IMR-90 (cell line): ENCODE results near the gene SH3RF3. TPM values are rescaled to one million over a fixed set of nuclear protein-coding genes. Genes with fewer than 3 reads are reported as not detected.

ENCODE experiments used
- ATAC-seq: fragments of 200-7000 bp; cut with Tn5 transposase; 2 replicates; pipeline ENCODE4 v1.9.1; 2020; ENCODE audit warnings: low read depth, mild to moderate bottlenecking, moderate library complexity
- BruUV-seq: library from RNA; stranded (reverse); fragments of 400-500 nt; replicated peaks from 2 replicates; lab custom pipeline; 2021; lab: Mats Ljungman, UMichigan
- CTCF ChIA-PET: fragments of 300-600 bp; formaldehyde crosslinking; extraction: SDS; loops from one replicate; lab custom pipeline; 2021; ENCODE audit warnings: antibody characterized with exemption; lab: Yijun Ruan, JAX
- POLR2A ChIA-PET: fragments of 300-600 bp; sonication (Branson Sonifier 250); formaldehyde crosslinking; loops from one replicate; lab custom pipeline; 2022; ENCODE audit warnings: antibody characterized with exemption; ENCODE audit not compliant: unreplicated experiment; lab: Charles Lee
- DNase-seq: peaks from one replicate; pipeline ENCODE4 v3.0.0; 2013
- H2AFZ ChIP-seq: replicated peaks from 2 replicates; pipeline ENCODE3; 2013; ENCODE audit warnings: low read length, mild to moderate bottlenecking; ENCODE audit not compliant: poor library complexity
- H2AK5ac ChIP-seq: 2 replicates; pipeline ENCODE4 v1.6.1; 2013; ENCODE audit warnings: low read depth, low read length, inconsistent platforms
- H2AK9ac ChIP-seq: replicated peaks from 2 replicates; pipeline ENCODE3; 2013; ENCODE audit warnings: mild to moderate bottlenecking, low read depth, low read length, moderate library complexity; ENCODE audit not compliant: poor library complexity
- H2BK120ac ChIP-seq: 2 replicates; pipeline ENCODE4 v1.6.1; 2013; ENCODE audit warnings: low read depth, low read length, inconsistent platforms
- H2BK15ac ChIP-seq: 3 replicates; pipeline ENCODE4 v1.6.1; 2013; ENCODE audit warnings: low read depth, low read length, inconsistent platforms
- H2BK20ac ChIP-seq: 2 replicates; pipeline ENCODE4 v1.6.1; 2013; ENCODE audit warnings: low read depth, mild to moderate bottlenecking, inconsistent platforms, low read length, moderate library complexity
- H2BK5ac ChIP-seq: 2 replicates; pipeline ENCODE4 v1.6.1; 2013; ENCODE audit warnings: mild to moderate bottlenecking, low read depth, low read length, inconsistent platforms; ENCODE audit not compliant: poor library complexity, severe bottlenecking
- H3K14ac ChIP-seq: replicated peaks from 2 replicates; pipeline ENCODE4 v1.6.1; 2013; ENCODE audit warnings: low read depth, low read length, inconsistent platforms
- H3K18ac ChIP-seq: 2 replicates; pipeline ENCODE4 v1.6.1; 2013; ENCODE audit warnings: low read depth, low read length, control low read depth
- H3K23ac ChIP-seq: 2 replicates; pipeline ENCODE4 v1.6.1; 2013; ENCODE audit warnings: low read depth, low read length, inconsistent platforms
- H3K27ac ChIP-seq: 2 replicates; pipeline ENCODE4 v1.5.1; 2013; ENCODE audit warnings: mild to moderate bottlenecking, control low read depth, low read length; ENCODE audit not compliant: insufficient read depth
- H3K27me3 ChIP-seq: 2 replicates; pipeline ENCODE4 v1.6.1; 2013; ENCODE audit warnings: low read length; ENCODE audit not compliant: control insufficient read depth, insufficient read depth
- H3K36me3 ChIP-seq: 2 replicates; pipeline ENCODE4 v1.6.1; 2013; ENCODE audit warnings: low read length, mixed read lengths; ENCODE audit not compliant: control insufficient read depth, insufficient read depth
- H3K4ac ChIP-seq: 2 replicates; pipeline ENCODE4 v1.6.1; 2013; ENCODE audit warnings: low read depth, low read length, inconsistent platforms
- H3K4me1 ChIP-seq: 2 replicates; pipeline ENCODE4 v1.6.1; 2013; ENCODE audit warnings: low read length, mixed read lengths; ENCODE audit not compliant: control insufficient read depth, insufficient read depth
- H3K4me2 ChIP-seq: 2 replicates; pipeline ENCODE4 v1.6.1; 2013; ENCODE audit warnings: low read depth, mild to moderate bottlenecking, control low read depth, low read length, moderate library complexity
- H3K4me3 ChIP-seq: 2 replicates; pipeline ENCODE4 v1.5.1; 2013; ENCODE audit warnings: low read depth, mild to moderate bottlenecking, control low read depth, low read length, moderate library complexity; ENCODE audit not compliant: insufficient read depth
- H3K56ac ChIP-seq: 2 replicates; pipeline ENCODE4 v1.6.1; 2013; ENCODE audit warnings: low read length, inconsistent platforms; ENCODE audit not compliant: insufficient read depth; ENCODE audit errors: extremely low read depth
- H3K79me1 ChIP-seq, 2 experiments: 2 replicates each; pipeline ENCODE4 v1.6.1; 2013; ENCODE audit warnings: low read length in 2 of 2, inconsistent platforms in 1 of 2, low read depth in 1 of 2
- H3K9ac ChIP-seq: 2 replicates; pipeline ENCODE4 v1.6.1; 2013; ENCODE audit warnings: low read depth, low read length, control low read depth
- H3K9me1 ChIP-seq: 2 replicates; pipeline ENCODE4 v1.6.1; 2013; ENCODE audit warnings: low read length, inconsistent platforms; ENCODE audit not compliant: insufficient read depth
- H3K9me3 ChIP-seq: 2 replicates; pipeline ENCODE4 v1.6.1; 2013; ENCODE audit warnings: low read length; ENCODE audit not compliant: control insufficient read depth, insufficient read depth
- H4K20me1 ChIP-seq: 2 replicates; pipeline ENCODE4 v1.6.1; 2013; ENCODE audit warnings: low read length, inconsistent platforms; ENCODE audit not compliant: insufficient read depth
- H4K5ac ChIP-seq: 2 replicates; pipeline ENCODE4 v1.6.1; 2013; ENCODE audit warnings: mild to moderate bottlenecking, low read depth, low read length, control low read depth
- H4K8ac ChIP-seq, 2 experiments: 2 replicates each; pipeline ENCODE4 v1.6.1; 2013; ENCODE audit warnings: low read depth in 2 of 2, low read length in 2 of 2, control low read depth in 1 of 2, inconsistent platforms in 1 of 2
- H4K91ac ChIP-seq: 2 replicates; pipeline ENCODE4 v1.6.1; 2013; ENCODE audit warnings: low read depth, low read length, inconsistent platforms; ENCODE audit not compliant: insufficient read depth
- CHD1 ChIP-seq: IDR thresholded peaks from 2 replicates; pipeline ENCODE4 v1.6.1; 2012; ENCODE audit warnings: low read depth, low read length, improper control_type of control experiment
- FOS ChIP-seq: fragments of 150-350 bp; IDR thresholded peaks from 2 replicates; pipeline ENCODE4 v1.6.1; 2016; ENCODE audit warnings: low read depth, low read length
- WGBS, 2 experiments: methylation state at CpG; one replicate each; pipeline versions ENCODE4 v1.1.5 to v1.1.7; 2013; ENCODE audit warnings: missing lambda C conversion rate in 2 of 2; ENCODE audit not compliant: insufficient read length in 1 of 2; ENCODE audit errors: extremely low coverage in 2 of 2; 5-methylcytosine and 5-hydroxymethylcytosine counted together
- dilution Hi-C: fragments of 300-500 bp; cut with HindIII; formaldehyde crosslinking; loops from one replicate; pipeline ENCODE4 v1.14.3; 2018; ENCODE audit warnings: low sequenced_read_pairs; ENCODE audit not compliant: unreplicated experiment
- in situ Hi-C: fragments of 300-500 bp; cut with MboI; formaldehyde crosslinking; loops from 3 replicates; pipeline ENCODE4 v1.14.3; 2019; ENCODE audit warnings: low sequenced_read_pairs, inconsistent platforms, mixed read lengths
- intact Hi-C: fragments of 100-400 bp; cut with micrococcal nuclease; formaldehyde crosslinking; loops from 2 replicates; pipeline ENCODE4 v1.10.0; 2022
- polyA plus RNA-seq, 3 experiments: library from polyadenylated mRNA; depleted of rRNA; stranded (reverse); fragments of >200 nt; gene quantifications; 2 replicates each; pipeline ENCODE4 v1.2.3, GENCODE V29; 2012; ENCODE audit warnings: low replicate concordance in 1 of 3
- total RNA-seq: library from RNA; depleted of rRNA; stranded (reverse); fragments of >200 nt; gene quantifications from 2 replicates; pipeline ENCODE4 v1.2.3, GENCODE V29; 2012

SH3RF3 gene
- total and polyA plus RNA-seq, 2 of the 4 experiments (the other 2 are of a cell fraction), result 3.4 to 5.3 TPM

GRCh38 chr2:109519513-109519912, 390.5 kb downstream of the SH3RF3 start:
- in situ Hi-C loops (no loop called here), dilution Hi-C loops (no loop called here), intact Hi-C loops (loop anchor here (10.0 kb wide), 1 partner anchor 55 kb away; no protein-coding TSS in a partner anchor)
- Histone ChIP-seq H4K5ac (no peak overlapping the region), H2BK5ac (no peak overlapping the region), H3K4me2 (no peak overlapping the region), H3K9me3 (no peaks in the 10 kb centered on the region), H3K4ac (no peak overlapping the region), H3K27me3 (peaks cover 14% of the 10 kb centered on the region; the same call in 1 of the 2 replicates), H3K27ac (no peak overlapping the region), H3K23ac (no peak overlapping the region), H3K18ac (no peak overlapping the region), H2BK20ac (no peak overlapping the region), H3K4me1 (peaks cover 1% of the 10 kb centered on the region), H3K4me3 (no peak overlapping the region), H2AK5ac (no peak overlapping the region), H2AK9ac (no peak overlapping the region), H3K79me1 (no peaks in the 10 kb centered on the region), H3K9ac (no peak overlapping the region), H4K20me1 (no peaks in the 10 kb centered on the region), H4K8ac (no peak overlapping the region), H3K9me1 (0 out of 2 replicates have a peak, but pooled peaks cover 4% of the 10 kb centered on the region), H2AFZ (no peak overlapping the region), H2BK15ac (no peak overlapping the region), H4K91ac (no peak overlapping the region), H3K14ac (no peak overlapping the region; the same call in 1 of the 2 replicates), H3K36me3 (no peaks in the 10 kb centered on the region), H2BK120ac (no peak overlapping the region), H3K56ac (no peak overlapping the region)
- DNase-seq, result no peak
- ATAC-seq, result no peak
- BruUV-seq, result no TSS peak
- WGBS, 2 experiments, result 100% methylated on average over 1 of the region's 4 CpGs; no CpG with 5 or more reads in 1 of the 2 experiments
- POLR2A ChIA-PET, result no interaction called here
- TF ChIP-seq CHD1 (no peak), FOS (no peak)
- CTCF ChIA-PET, result no interaction called here
